ENCODE measurements around the gene TRRAP.

Gene TRRAP

DNA sequence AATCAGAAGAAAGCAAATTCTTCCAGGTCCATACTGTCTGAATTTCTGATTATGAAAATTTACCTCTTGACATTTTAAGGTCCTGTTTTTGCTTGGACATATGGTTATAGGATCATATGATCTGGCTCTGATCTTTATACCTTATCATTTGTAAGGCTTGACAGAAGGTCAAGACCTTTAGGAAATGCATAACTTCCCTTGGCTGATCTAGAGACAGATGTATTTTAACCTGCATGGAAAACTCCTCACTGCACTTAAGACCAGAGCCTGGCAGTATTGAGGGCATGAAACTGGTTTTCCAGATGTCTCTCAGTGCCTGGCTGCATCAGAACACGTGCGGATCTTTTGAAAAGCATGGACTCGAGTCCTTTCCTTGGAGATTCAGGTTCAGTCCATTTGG, 55.9 kb downstream of the TRRAP start:
- Histone ChIP-seq H3K4me3 (replicated peaks; ENCODE audit: insufficient read depth, low read length) (no peak overlapping the region), H3K27me3 (ENCODE audit: insufficient read depth, poor library complexity, severe bottlenecking) (no peaks in the 10 kb centered on the region), H3K27ac (replicated peaks) (no peak overlapping the region)
- TF ChIP-seq CTCF (IDR thresholded peaks at IDR 0.05; ENCODE audit: insufficient read depth, low read length) (no peak), GABPA (IDR thresholded peaks at IDR 0.05; ENCODE audit: low read depth) (no peak), SPI1 (IDR thresholded peaks at IDR 0.05; ENCODE audit: borderline replicate concordance, low read depth) (no peak), POLR2AphosphoS5 (IDR thresholded peaks at IDR 0.05; ENCODE audit: low read depth) (no peak)
- no peak for DNase-seq (ENCODE audit: low read depth in 1 of 2, low spot score in 1 of 2)

DNA sequence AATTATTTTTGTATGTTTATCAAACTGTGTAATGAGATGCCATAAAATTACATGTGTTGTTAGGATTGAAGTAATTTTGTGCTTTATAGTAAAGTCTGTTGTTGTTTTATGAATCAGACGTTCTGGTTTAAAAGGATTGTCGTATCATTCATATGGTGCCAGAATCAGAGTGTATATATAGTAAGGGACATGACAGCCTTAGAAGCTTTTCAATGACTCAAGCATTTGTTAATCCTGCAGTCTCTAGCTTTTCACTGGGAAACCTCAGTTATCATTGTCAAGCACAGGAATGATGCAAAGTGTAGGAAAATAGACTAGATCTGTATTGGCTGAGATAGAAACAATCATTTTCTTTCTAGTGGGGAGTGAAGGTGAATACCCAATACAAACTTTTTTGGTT, 57.5 kb downstream of the TRRAP start:
- H3K27me3 ChIP-seq (ENCODE audit: insufficient read depth, poor library complexity, severe bottlenecking), result no peaks in the 10 kb centered on the region
- DNase-seq (ENCODE audit: low read depth in 1 of 2, low spot score in 1 of 2), result no peak
- H3K27ac ChIP-seq (replicated peaks), result no peak overlapping the region
- TF ChIP-seq SPI1 (IDR thresholded peaks at IDR 0.05; ENCODE audit: borderline replicate concordance, low read depth), result no peak
- no peak for TF ChIP-seq GABPA (IDR thresholded peaks at IDR 0.05; ENCODE audit: low read depth)
- no peak for TF ChIP-seq REST (IDR thresholded peaks at IDR 0.05; ENCODE audit: insufficient replicate concordance, low read depth)
- no peak for TF ChIP-seq POLR2AphosphoS5 (IDR thresholded peaks at IDR 0.05; ENCODE audit: low read depth)
- no peak for TF ChIP-seq CTCF (IDR thresholded peaks at IDR 0.05; ENCODE audit: insufficient read depth, low read length)
- no peak overlapping the region for H3K4me3 ChIP-seq (replicated peaks; ENCODE audit: insufficient read depth, low read length)

DNA sequence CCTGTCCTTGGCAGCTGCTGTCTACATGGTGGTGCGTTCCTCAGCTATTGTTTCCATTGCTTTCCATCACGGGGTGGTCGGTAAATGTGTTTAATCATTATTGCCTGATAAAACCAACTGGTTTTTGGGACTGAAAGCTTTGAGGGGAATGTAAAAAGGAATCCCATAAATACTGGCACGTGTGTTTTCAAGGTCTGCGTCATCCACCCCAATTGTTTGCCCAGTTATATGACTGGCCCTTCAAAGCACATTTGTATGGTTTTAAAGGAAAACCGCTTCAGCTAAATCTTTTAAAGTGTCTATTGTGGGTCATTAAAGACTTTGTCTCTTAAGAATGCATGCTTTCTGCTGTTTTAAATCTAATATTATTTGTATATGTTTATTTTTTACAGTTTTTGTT, 65.0 kb downstream of the TRRAP start:
- DNase-seq (ENCODE audit: low read depth in 1 of 2, low spot score in 1 of 2), result no peak
- H3K4me3 ChIP-seq (replicated peaks; ENCODE audit: insufficient read depth, low read length), result no peak overlapping the region
- TF ChIP-seq CTCF (IDR thresholded peaks at IDR 0.05; ENCODE audit: insufficient read depth, low read length), result no peak
- TF ChIP-seq GABPA (IDR thresholded peaks at IDR 0.05; ENCODE audit: low read depth), result no peak
- TF ChIP-seq POLR2AphosphoS5 (IDR thresholded peaks at IDR 0.05; ENCODE audit: low read depth), result no peak
- no peak for TF ChIP-seq SPI1 (IDR thresholded peaks at IDR 0.05; ENCODE audit: borderline replicate concordance, low read depth)
- no peak for TF ChIP-seq REST (IDR thresholded peaks at IDR 0.05; ENCODE audit: insufficient replicate concordance, low read depth)
- H3K27ac ChIP-seq (replicated peaks), result no peak overlapping the region
- H3K27me3 ChIP-seq (ENCODE audit: insufficient read depth, poor library complexity, severe bottlenecking), result no peaks in the 10 kb centered on the region

- no peak for DNase-seq (ENCODE audit: low read depth in 1 of 2, low spot score in 1 of 2)
- no peak overlapping the region for H3K27ac ChIP-seq (replicated peaks)
- no peak overlapping the region for H3K4me3 ChIP-seq (replicated peaks; ENCODE audit: insufficient read depth, low read length)
- H3K27me3 ChIP-seq (ENCODE audit: insufficient read depth, poor library complexity, severe bottlenecking), result no peaks in the 10 kb centered on the region
- TF ChIP-seq REST (IDR thresholded peaks at IDR 0.05; ENCODE audit: insufficient replicate concordance, low read depth), result no peak
- no peak for TF ChIP-seq GABPA (IDR thresholded peaks at IDR 0.05; ENCODE audit: low read depth)
- TF ChIP-seq SPI1 (IDR thresholded peaks at IDR 0.05; ENCODE audit: borderline replicate concordance, low read depth), result no peak
- TF ChIP-seq CTCF (IDR thresholded peaks at IDR 0.05; ENCODE audit: insufficient read depth, low read length), result no peak
- no peak for TF ChIP-seq POLR2AphosphoS5 (IDR thresholded peaks at IDR 0.05; ENCODE audit: low read depth)
Measured at GRCh38 chr7:98944386-98944785, 66.1 kb downstream of the TRRAP start.
